ENCODE data around the gene GLDC. TPM values are rescaled to one million over a fixed set of nuclear protein-coding genes. Genes with fewer than 3 reads are reported as not detected.
A peak's percentile ranks its signal among the peaks of the same experiment; 100 is the strongest.

The GLDC gene
- total and polyA plus RNA-seq, 10 of the 15 experiments (the other 5 are each of a cell fraction or from before 2014, with no cell fraction given): 33.1 to 165 (median 114) TPM

- TF ChIP-seq, protein P1, sequence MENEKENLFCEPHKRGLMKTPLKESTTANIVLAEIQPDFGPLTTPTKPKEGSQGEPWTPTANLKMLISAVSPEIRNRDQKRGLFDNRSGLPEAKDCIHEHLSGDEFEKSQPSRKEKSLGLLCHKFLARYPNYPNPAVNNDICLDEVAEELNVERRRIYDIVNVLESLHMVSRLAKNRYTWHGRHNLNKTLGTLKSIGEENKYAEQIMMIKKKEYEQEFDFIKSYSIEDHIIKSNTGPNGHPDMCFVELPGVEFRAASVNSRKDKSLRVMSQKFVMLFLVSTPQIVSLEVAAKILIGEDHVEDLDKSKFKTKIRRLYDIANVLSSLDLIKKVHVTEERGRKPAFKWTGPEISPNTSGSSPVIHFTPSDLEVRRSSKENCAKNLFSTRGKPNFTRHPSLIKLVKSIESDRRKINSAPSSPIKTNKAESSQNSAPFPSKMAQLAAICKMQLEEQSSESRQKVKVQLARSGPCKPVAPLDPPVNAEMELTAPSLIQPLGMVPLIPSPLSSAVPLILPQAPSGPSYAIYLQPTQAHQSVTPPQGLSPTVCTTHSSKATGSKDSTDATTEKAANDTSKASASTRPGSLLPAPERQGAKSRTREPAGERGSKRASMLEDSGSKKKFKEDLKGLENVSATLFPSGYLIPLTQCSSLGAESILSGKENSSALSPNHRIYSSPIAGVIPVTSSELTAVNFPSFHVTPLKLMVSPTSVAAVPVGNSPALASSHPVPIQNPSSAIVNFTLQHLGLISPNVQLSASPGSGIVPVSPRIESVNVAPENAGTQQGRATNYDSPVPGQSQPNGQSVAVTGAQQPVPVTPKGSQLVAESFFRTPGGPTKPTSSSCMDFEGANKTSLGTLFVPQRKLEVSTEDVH (IDR thresholded peaks at IDR 0.05; ENCODE audit: low read depth, partially characterized antibody): no peak
- TF ChIP-seq, protein P2, sequence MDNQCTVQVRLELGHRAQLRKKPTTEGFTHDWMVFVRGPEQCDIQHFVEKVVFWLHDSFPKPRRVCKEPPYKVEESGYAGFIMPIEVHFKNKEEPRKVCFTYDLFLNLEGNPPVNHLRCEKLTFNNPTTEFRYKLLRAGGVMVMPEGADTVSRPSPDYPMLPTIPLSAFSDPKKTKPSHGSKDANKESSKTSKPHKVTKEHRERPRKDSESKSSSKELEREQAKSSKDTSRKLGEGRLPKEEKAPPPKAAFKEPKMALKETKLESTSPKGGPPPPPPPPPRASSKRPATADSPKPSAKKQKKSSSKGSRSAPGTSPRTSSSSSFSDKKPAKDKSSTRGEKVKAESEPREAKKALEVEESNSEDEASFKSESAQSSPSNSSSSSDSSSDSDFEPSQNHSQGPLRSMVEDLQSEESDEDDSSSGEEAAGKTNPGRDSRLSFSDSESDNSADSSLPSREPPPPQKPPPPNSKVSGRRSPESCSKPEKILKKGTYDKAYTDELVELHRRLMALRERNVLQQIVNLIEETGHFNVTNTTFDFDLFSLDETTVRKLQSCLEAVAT (IDR thresholded peaks at IDR 0.05): no peak; the same call in 1 of the 2 replicates
- TF ChIP-seq JUNB (IDR thresholded peaks at IDR 0.05) (no peak), IKZF1 (conservative IDR thresholded peaks at IDR 0.05) (peak; percentile 70), ZNF622 (IDR thresholded peaks at IDR 0.05) (no peak), ZSCAN29 (IDR thresholded peaks at IDR 0.05) (no peak), NKRF (conservative IDR thresholded peaks at IDR 0.05) (no peak), EED (IDR thresholded peaks at IDR 0.05; ENCODE audit: low read depth) (peak; percentile 15; the same call in 1 of the 2 replicates), NR2C2 (IDR thresholded peaks at IDR 0.05; ENCODE audit: borderline replicate concordance, control insufficient read depth, insufficient read length, low read depth) (no peak), ZNF207 (IDR thresholded peaks at IDR 0.05; ENCODE audit: borderline replicate concordance) (no peak), TAF1 (IDR thresholded peaks at IDR 0.05; ENCODE audit: borderline replicate concordance, low read depth, low read length) (no peak), SIX5 (IDR thresholded peaks at IDR 0.05; ENCODE audit: low read depth, low read length, severe bottlenecking) (no peak), TCF3 (IDR thresholded peaks at IDR 0.05; ENCODE audit: borderline replicate concordance, insufficient read depth, low read depth, low read length) (no peak), CBX5 (IDR thresholded peaks at IDR 0.05; ENCODE audit: low read depth) (no peak)
- TF ChIP-seq, protein P3, sequence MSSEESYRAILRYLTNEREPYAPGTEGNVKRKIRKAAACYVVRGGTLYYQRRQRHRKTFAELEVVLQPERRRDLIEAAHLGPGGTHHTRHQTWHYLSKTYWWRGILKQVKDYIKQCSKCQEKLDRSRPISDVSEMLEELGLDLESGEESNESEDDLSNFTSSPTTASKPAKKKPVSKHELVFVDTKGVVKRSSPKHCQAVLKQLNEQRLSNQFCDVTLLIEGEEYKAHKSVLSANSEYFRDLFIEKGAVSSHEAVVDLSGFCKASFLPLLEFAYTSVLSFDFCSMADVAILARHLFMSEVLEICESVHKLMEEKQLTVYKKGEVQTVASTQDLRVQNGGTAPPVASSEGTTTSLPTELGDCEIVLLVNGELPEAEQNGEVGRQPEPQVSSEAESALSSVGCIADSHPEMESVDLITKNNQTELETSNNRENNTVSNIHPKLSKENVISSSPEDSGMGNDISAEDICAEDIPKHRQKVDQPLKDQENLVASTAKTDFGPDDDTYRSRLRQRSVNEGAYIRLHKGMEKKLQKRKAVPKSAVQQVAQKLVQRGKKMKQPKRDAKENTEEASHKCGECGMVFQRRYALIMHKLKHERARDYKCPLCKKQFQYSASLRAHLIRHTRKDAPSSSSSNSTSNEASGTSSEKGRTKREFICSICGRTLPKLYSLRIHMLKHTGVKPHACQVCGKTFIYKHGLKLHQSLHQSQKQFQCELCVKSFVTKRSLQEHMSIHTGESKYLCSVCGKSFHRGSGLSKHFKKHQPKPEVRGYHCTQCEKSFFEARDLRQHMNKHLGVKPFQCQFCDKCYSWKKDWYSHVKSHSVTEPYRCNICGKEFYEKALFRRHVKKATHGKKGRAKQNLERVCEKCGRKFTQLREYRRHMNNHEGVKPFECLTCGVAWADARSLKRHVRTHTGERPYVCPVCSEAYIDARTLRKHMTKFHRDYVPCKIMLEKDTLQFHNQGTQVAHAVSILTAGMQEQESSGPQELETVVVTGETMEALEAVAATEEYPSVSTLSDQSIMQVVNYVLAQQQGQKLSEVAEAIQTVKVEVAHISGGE (CRISPR knock-in tag; IDR thresholded peaks at IDR 0.05): no peak
- TF ChIP-seq, protein P4, sequence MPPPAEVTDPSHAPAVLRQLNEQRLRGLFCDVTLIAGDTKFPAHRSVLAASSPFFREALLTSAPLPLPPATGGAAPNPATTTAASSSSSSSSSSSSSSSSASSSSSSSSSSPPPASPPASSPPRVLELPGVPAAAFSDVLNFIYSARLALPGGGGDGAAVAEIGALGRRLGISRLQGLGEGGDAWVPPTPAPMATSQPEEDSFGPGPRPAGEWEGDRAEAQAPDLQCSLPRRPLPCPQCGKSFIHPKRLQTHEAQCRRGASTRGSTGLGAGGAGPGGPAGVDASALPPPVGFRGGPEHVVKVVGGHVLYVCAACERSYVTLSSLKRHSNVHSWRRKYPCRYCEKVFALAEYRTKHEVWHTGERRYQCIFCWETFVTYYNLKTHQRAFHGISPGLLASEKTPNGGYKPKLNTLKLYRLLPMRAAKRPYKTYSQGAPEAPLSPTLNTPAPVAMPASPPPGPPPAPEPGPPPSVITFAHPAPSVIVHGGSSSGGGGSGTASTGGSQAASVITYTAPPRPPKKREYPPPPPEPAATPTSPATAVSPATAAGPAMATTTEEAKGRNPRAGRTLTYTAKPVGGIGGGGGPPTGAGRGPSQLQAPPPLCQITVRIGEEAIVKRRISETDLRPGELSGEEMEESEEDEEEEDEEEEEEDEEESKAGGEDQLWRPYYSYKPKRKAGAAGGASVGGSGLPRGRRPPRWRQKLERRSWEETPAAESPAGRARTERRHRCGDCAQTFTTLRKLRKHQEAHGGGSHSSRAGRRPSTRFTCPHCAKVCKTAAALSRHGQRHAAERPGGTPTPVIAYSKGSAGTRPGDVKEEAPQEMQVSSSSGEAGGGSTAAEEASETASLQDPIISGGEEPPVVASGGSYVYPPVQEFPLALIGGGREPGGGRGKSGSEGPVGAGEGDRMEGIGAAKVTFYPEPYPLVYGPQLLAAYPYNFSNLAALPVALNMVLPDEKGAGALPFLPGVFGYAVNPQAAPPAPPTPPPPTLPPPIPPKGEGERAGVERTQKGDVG (CRISPR knock-in tag; IDR thresholded peaks at IDR 0.05): no peak
Observed at GRCh38 chr9:6575324-6576034, 70.0 kb downstream of the GLDC start (continued).

Measured in GM12878 (cell line).